Suppressor macrophage treated with lipopolysaccharide for 1 hour (primary cell): ENCODE measurements around the gene NME9.

Experiments
- DNase-seq, 3 donors: peaks; one replicate each; pipeline ENCODE4 v3.0.0-alpha.2; 2020 to 2022

NME9 gene

GRCh38 chr3:138361561-138361971, 31.9 kb upstream of the NME9 start:
- DNase-seq: no peak

GRCh38 chr3:138360869-138361525, 31.3 kb upstream of the NME9 start:
- DNase-seq: no peak

- DNase-seq: no peak
Observed at GRCh38 chr3:138359919-138360868, 30.5 kb upstream of the NME9 start.

GRCh38 chr3:138359148-138359918, 29.7 kb upstream of the NME9 start:
- no peak for DNase-seq

- DNase-seq: no peak
Observed at GRCh38 chr3:138356730-138357405, 27.2 kb upstream of the NME9 start.

GRCh38 chr3:138355071-138355470, 25.4 kb upstream of the NME9 start:
- DNase-seq: no peak

GRCh38 chr3:138354376-138354775, 24.7 kb upstream of the NME9 start:
- no peak for DNase-seq

GRCh38 chr3:138351916-138352550, 22.4 kb upstream of the NME9 start:
- DNase-seq: no peak

- DNase-seq: peak in 1 of 3 donors; percentile 17
Observed at GRCh38 chr3:138351151-138351550, 21.5 kb upstream of the NME9 start.

GRCh38 chr3:138349926-138350665, 20.4 kb upstream of the NME9 start:
- DNase-seq: peak; percentile 92 to 94 (median 93)

- DNase-seq: peak; percentile 25 to 42 (median 29)
Observed at GRCh38 chr3:138348754-138349739, 19.4 kb upstream of the NME9 start.

- peak; percentile 77 to 91 (median 86) for DNase-seq
Observed at GRCh38 chr3:138347960-138348753, 18.5 kb upstream of the NME9 start, which contains the start of gene MRAS. Gene MRAS, plus strand, starts transcription at chr3:138348579. Its CDS starts 24,305 bp downstream, at chr3:138372884.

GRCh38 chr3:138344754-138345153, 15.1 kb upstream of the NME9 start:
- no peak for DNase-seq

- DNase-seq: no peak
Observed at GRCh38 chr3:138340511-138340910, 10.9 kb upstream of the NME9 start.

GRCh38 chr3:138338811-138339210, 9.2 kb upstream of the NME9 start:
- DNase-seq: no peak

- DNase-seq: no peak
Observed at GRCh38 chr3:138338244-138338643, 8.6 kb upstream of the NME9 start.

- no peak for DNase-seq
Observed at GRCh38 chr3:138336454-138336999, 6.9 kb upstream of the NME9 start.

- DNase-seq: no peak
Observed at GRCh38 chr3:138334608-138335007, 5.0 kb upstream of the NME9 start.
